Activated CD4-positive, alpha-beta T cell treated with anti-CD3 and anti-CD28 coated beads, Interleukin-2, Interleukin-6, amounts not matched to agents 100 ng/mL and 50 ng/mL, durations not matched to agents 16 hours and 8 hours (primary cell): ENCODE measurements around the gene ITGAX.

Experiments used
- DNase-seq: peaks from one replicate; pipeline ENCODE4 v3.0.0-alpha.2; 2020

The ITGAX gene

DNA sequence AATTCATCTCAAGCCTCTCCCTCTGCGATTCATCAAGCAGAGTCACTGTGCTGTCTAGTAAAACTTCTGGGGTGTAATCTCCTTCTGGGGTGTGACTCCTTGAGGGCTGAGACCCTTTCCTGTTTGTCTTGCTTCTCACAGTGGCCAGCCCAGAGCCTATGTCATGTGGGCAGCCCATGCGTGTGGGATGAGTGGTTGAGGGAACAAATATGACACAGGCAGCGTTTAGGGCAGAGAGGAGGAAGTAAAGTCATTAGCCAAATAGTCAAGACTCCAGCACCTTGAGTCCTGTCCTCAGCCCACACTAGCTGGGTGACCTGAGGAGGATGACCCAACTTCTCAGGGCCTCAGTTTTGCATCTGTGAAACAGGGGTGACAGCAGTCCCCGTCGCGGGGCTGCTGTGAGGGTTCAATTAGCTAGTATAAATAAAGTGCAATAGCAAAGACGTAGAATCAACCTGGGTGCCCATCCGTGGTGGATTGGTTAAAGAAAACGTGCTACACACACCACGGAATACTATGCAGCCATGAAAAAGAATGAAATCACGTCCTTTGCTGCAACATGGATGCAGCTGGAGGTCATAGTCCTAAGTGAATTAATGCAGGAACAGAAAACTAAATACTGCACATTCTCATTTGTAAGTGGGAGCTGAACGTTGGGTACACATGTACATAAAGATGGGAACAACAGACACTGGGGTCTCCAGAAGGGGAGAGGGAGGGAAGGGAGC, 4.5 kb upstream of the ITGAX start:
- peak; percentile 29 for DNase-seq

DNA sequence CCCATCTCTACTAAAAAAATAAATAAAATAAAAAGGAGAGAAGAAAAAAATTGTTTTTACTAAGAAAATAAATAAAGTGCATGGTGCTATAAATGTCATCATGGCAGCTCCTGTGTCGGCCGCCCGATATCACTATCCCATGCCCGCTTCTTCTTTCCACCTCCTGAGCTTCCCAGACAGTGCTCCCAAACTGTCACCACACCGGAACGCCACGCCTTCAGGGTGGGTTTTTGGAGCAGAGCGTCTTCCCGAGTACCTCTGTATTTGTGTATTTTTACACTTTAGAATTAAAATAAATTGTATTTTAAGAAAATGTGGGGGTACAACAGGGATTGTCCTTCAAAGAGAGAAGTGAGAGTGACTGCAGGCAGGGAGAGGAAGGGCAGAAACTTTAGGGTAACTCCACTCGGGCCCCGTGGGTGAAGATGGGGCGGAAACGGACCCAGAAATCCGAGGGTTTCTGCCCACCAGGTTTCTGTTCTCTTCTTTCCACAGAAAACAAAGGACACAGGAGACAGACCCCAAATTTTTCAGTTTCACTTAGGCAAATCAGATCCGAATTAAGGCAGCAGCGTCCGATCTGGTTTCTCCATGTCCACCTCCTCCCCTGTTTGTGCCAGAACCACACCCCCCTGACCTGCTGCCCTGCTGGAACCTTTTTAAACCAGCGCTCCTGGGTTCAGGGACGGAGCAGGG, 3.6 kb upstream of the ITGAX start:
- DNase-seq, result no peak

GRCh38 chr16:31351942-31352325, 3.0 kb upstream of the ITGAX start:
- peak; percentile 45 for DNase-seq

- DNase-seq, result no peak
Measured at GRCh38 chr16:31352376-31353115, 2.4 kb upstream of the ITGAX start.

DNA sequence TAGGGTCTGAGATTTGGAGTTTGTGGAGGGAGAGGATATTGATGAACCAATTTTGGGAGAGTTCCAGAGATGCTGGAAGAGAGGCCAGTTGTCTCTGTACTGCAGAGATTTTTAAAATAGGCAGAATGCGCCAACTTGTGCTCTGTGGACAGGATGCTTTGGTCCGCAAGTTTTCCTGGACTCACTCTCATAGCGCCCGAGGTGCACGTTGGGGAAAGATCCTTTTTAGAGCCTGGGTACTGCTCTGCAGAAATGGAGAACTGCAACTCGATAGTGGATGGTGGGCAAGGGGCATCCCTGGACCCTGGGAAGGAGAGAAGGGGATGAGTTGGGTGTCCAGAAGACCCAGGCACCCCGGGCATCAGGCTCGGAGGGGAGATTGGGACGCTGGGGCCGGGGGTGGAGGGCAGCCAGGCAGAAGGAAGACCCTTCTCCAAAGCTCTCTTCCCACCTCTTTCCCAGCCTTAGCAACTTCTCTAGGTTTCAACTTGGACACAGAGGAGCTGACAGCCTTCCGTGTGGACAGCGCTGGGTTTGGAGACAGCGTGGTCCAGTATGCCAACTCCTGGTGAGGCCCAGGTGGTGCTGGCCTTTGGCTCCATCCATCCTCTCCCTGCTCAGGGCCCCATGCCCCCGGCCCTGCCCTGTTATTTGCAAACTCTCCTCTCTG, 590 bp downstream of the ITGAX start:
- no peak for DNase-seq

DNA sequence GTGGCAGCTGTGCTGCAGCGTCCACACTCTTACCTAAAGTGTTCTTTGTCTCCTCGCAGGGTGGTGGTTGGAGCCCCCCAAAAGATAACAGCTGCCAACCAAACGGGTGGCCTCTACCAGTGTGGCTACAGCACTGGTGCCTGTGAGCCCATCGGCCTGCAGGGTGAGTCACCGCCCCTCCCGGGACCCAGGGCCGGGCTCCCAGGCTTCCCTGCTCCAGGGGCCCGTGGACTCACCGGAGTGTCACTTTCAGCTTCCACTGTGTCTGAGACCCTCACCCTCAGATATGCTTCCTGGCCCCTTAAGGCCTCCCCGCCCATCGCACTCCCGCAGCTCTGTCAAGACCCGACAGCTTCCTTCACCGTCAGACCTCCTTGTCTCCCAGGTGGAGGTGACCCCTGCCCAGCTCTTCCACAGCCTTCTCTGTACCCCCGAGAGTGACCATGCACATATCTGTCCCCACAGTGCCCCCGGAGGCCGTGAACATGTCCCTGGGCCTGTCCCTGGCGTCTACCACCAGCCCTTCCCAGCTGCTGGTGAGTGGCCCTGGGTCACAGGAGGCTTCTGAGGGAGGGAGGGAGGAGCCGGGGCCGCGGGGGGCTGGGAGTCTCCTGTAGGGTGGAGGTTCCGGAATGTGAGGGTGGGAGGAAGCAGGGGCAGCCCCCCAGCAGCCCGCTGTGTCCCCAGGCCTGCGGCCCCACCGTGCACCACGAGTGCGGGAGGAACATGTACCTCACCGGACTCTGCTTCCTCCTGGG, 1.8 kb downstream of the ITGAX start:
- no peak for DNase-seq

GRCh38 chr16:31357324-31358109, 2.5 kb downstream of the ITGAX start:
- DNase-seq, result no peak

GRCh38 chr16:31360251-31360650, 5.3 kb downstream of the ITGAX start:
- no peak for DNase-seq

DNA sequence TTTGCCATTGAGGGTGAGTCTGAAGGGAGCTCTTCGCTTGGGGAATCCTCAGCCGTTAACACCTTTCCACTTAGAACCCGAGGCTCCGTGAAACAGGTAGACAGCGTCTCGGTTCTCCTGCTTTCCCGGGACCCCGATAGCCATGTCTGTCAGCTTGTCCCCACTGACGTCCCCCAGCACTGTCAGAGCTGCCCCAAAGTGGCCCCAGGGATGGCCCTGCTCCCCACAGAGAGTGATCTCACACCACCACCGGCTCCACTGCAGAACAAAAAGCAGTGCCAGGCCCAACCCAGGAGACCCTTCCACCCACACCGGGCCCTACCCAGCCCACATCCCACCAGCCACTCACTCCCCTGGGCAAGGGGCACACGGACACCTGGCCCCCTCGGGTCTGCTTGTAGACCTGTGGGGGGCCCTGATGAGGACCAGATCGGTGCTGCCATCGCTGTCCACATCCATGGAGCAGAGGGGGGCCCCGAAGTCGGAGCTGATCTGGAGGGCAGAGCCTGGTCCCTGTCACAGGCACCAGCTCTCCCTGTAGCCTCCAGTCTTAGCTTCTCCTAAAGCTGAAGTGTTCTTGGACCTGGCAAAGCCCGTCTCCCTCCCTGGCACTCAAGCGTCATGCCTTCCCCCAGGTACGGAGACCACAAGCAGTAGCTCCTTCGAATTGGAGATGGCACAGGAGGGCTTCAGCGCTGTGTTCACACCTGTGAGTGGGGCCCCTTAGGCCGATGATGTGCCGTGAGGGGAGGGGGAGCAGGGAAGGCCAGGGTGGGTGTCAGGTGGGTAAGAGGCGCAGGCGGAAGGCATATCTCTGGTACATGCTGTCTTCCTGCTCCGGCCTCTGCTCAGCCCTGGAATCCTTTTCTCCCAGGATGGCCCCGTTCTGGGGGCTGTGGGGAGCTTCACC, 6.5 kb downstream of the ITGAX start:
- DNase-seq, result no peak

DNA sequence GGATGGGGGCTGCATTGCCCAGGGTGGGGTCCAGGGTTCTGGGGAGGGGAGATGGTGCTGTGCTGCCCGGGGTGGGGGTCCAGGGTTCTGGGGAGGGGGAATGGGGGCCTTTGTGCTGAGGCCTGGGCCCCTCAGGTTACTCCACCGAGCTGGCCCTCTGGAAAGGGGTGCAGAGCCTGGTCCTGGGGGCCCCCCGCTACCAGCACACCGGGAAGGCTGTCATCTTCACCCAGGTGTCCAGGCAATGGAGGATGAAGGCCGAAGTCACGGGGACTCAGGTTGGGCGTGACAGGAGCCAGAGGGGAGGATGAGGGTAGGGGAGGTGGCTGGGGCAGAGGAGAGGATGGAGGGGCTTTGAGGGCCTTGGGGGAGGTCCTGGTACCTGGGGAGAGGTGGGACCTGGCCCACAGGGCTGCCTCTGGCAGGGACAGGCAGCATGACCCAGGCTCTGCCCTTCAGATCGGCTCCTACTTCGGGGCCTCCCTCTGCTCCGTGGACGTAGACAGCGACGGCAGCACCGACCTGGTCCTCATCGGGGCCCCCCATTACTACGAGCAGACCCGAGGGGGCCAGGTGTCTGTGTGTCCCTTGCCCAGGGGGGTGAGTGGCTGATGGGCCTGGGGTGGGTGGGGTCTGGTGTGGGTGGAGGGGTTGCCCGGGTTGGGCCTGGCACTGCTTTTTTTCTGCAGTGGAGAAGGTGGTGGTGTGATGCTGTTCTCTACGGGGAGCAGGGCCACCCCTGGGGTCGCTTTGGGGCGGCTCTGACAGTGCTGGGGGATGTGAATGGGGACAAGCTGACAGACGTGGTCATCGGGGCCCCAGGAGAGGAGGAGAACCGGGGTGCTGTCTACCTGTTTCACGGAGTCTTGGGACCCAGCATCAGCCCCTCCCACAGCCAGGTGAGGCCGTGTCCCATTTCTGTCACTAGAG, 7.8 kb downstream of the ITGAX start:
- no peak for DNase-seq

DNA sequence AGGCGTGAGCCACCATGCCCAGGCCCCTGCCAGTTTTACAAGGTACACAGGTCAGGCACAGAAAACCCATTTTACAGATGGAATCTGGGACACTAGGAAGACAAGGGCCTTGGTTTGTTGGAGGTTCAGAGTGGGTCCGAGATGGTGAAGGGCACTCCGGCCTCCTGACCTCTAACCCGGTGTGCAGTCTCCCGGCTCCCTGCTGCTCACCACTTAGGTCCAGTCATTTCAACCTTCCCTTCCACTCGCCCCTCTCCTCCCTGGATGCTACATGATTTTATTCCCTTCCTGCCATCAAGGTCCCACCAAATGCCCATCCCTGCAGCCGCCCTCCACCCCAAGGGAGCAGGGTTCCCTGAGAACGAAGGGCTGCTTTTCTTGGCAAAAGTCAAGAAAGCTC, 8.7 kb downstream of the ITGAX start:
- DNase-seq, result no peak

DNA sequence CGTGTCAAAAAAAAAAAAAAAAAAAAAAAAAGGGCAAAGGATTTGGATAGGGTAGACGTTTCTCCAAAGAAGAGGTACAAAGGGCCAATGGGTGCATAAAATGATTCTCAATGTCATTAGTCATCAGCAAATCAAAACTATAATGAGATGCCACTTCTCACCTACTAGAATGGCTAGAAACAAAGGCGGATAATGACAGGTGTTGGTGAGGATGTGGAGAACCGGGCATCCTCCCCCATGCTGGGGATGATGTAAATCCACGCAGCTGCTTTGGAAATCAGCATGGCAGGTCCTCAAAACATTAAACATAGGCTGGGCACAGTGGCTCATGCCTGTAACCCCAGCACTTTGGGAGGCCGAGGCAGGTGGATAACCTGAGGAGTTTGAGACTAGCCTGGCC, 9.4 kb downstream of the ITGAX start:
- no peak for DNase-seq

- DNase-seq, result no peak
Measured at GRCh38 chr16:31365131-31365865, 10.3 kb downstream of the ITGAX start.

DNA sequence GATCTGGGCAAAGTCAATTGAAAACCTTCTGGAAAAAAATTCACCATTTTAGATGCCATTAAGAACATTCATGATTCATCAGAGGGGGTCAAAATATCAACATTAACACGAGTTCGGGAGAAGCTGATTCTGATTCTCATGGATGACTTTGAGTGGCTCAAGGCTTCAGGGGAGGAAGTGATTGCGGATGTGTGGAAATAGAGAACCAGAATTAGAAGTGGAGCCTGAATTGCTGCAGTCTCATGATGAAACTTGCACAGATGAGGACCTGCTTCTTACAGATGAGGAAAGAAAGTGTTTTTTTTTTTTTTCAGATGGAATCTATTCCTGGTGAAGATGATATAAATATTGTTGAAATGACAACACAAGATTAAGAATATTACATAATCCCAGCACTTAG, 12.9 kb downstream of the ITGAX start:
- no peak for DNase-seq

DNA sequence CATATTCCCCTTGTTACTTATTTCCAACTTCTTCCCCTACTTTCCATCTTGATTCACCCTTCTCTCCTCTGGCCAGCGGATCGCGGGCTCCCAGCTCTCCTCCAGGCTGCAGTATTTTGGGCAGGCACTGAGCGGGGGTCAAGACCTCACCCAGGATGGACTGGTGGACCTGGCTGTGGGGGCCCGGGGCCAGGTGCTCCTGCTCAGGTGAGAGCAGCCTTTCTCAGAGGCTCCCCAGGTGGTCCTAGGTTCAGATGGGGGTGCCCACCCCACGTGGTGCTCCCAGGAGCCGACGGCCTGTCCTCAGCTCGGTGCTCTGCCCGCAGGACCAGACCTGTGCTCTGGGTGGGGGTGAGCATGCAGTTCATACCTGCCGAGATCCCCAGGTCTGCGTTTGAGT, 16.0 kb downstream of the ITGAX start:
- no peak for DNase-seq

DNA sequence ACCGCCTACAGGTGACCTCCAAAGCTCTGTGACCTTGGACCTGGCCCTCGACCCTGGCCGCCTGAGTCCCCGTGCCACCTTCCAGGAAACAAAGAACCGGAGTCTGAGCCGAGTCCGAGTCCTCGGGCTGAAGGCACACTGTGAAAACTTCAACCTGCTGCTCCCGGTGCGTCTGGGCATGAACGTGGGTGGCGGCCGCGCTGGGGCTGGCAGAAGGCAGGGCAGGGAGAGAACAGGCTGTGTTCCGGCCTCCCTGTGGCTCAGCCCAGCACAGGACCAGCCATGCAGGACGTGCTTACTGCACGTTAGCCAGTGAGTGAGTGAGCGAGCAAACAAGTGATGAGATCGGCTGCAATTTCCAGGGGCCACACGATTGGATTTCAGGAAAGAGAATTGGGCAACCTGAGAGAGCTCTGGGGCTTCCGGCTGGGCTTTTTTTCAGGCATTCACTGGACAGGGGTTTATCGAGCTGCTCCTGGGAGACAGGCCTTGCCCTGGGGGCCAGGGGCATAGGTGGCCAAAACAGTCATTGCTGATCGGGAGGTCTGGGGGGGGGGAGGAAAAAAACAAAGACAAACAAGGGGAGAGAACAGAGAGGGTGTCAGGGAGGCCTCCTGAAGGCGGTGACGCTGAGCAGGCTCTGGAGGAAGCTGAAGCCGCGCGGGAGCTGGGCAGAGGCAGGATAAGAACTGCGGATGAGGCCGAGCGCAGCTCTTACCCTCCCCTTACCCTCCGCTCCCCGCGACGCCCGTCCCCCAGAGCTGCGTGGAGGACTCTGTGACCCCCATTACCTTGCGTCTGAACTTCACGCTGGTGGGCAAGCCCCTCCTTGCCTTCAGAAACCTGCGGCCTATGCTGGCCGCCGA, 16.9 kb downstream of the ITGAX start:
- DNase-seq, result no peak

- no peak for DNase-seq
Measured at GRCh38 chr16:31373235-31373634, 18.3 kb downstream of the ITGAX start.

- DNase-seq, result no peak
Measured at GRCh38 chr16:31375231-31375630, 20.3 kb downstream of the ITGAX start.
